Thyroid gland (tissue), 4 donors: Measurements from ENCODE around the gene KIF2A.

Experiments used
- CTCF ChIP-seq, 6 experiments: fragments of 200-600 bp in 3 of 6; fragments of 450-650 bp in 3 of 6; sonication (generic) in 3 of 6; IDR thresholded peaks; one replicate each; pipeline ENCODE4 v1.5.1; 2016 to 2019; ENCODE audit warnings: antibody characterized with exemption in 6 of 6, mild to moderate bottlenecking in 2 of 6, inconsistent platforms in 1 of 6, moderate library complexity in 1 of 6
- POLR2A ChIP-seq, 2 donors: fragments of 450-650 bp; IDR thresholded peaks; one replicate each; pipeline ENCODE4 v1.6.1; 2017; ENCODE audit warnings: antibody characterized with exemption in 2 of 2, mild to moderate bottlenecking in 2 of 2, moderate library complexity in 1 of 2

GRCh38 chr5:62259699-62260250 lies 46.2 kb upstream of the KIF2A start:
- TF ChIP-seq CTCF (IDR thresholded peaks at IDR 0.05), result no peak
- no peak for TF ChIP-seq POLR2A (IDR thresholded peaks at IDR 0.05)
